Neural cell (in vitro differentiated cells): Measurements from ENCODE around the gene RPL18. TPM values are rescaled to one million over a fixed set of nuclear protein-coding genes. Genes with fewer than 3 reads are reported as not detected.

ENCODE experiments used
- H2AFZ ChIP-seq: fragments of 200-600, 300-800 bp; sonication (generic), shearing (Covaris generic); 2 replicates; pipeline ENCODE4 v1.6.0; 2014; ENCODE audit warnings: low read depth, mild to moderate bottlenecking, antibody characterized with exemption, low read length, moderate library complexity
- H3F3A ChIP-seq: fragments of 200-600 bp; shearing (Covaris generic); 2 replicates; pipeline ENCODE4 v1.6.1; 2016; ENCODE audit warnings: mild to moderate bottlenecking, moderate library complexity, mixed read lengths, antibody characterized with exemption, low read length; ENCODE audit not compliant: insufficient read depth, poor library complexity, severe bottlenecking
- H3K27ac ChIP-seq: fragments of 200-600, 300-800 bp; sonication (generic), shearing (Covaris generic); 2 replicates; pipeline ENCODE4 v1.5.1; 2014; ENCODE audit warnings: mild to moderate bottlenecking, low read length, moderate library complexity
- H3K27me3 ChIP-seq: fragments of 300-800, 200-600 bp; sonication (generic), shearing (Covaris generic); 2 replicates; pipeline ENCODE4 v1.6.0; 2014; ENCODE audit warnings: mild to moderate bottlenecking, low read depth, low read length, moderate library complexity; ENCODE audit not compliant: insufficient read depth
- H3K36me3 ChIP-seq: fragments of 300-800, 200-600 bp; sonication (generic), shearing (Covaris generic); 2 replicates; pipeline ENCODE4 v1.5.1; 2014; ENCODE audit warnings: mild to moderate bottlenecking, antibody characterized with exemption, low read length, moderate library complexity; ENCODE audit not compliant: insufficient read depth
- H3K4me2 ChIP-seq: fragments of 300-800, 200-600 bp; sonication (generic), shearing (Covaris generic); 2 replicates; pipeline ENCODE4 v1.6.0; 2014; ENCODE audit warnings: mild to moderate bottlenecking, low read length
- H3K4me3 ChIP-seq: fragments of 300-800, 200-600 bp; sonication (generic), shearing (Covaris generic); 2 replicates; pipeline ENCODE4 v1.5.1; 2014; ENCODE audit warnings: mild to moderate bottlenecking, low read length, moderate library complexity
- H3K79me2 ChIP-seq: fragments of 200-600 bp; shearing (Covaris generic); replicated peaks from 2 replicates; pipeline ENCODE4 v1.6.0; 2014; ENCODE audit warnings: mild to moderate bottlenecking, low read length, moderate library complexity; ENCODE audit not compliant: insufficient read depth
- H3K9ac ChIP-seq: fragments of 300-800, 200-600 bp; sonication (generic), shearing (Covaris generic); 2 replicates; pipeline ENCODE4 v1.6.1; 2016; ENCODE audit warnings: mild to moderate bottlenecking, low read length, mixed read lengths
- H3K9me2 ChIP-seq: fragments of 200-600 bp; shearing (Covaris generic); 2 replicates; pipeline ENCODE4 v1.6.1; 2016; ENCODE audit warnings: mild to moderate bottlenecking, low read length, mixed read lengths; ENCODE audit not compliant: insufficient read depth
- H3K9me3 ChIP-seq: fragments of 200-600, 300-800 bp; sonication (generic), shearing (Covaris generic); 2 replicates; pipeline ENCODE4 v1.6.1; 2016; ENCODE audit warnings: mild to moderate bottlenecking, mixed run types, low read length, moderate library complexity, mixed read lengths
- H4K20me1 ChIP-seq: fragments of 200-600 bp; shearing (Covaris generic); 2 replicates; pipeline ENCODE4 v1.6.1; 2016; ENCODE audit warnings: mild to moderate bottlenecking, mixed run types; ENCODE audit not compliant: insufficient read depth
- CTCF ChIP-seq: fragments of 450-650 bp; IDR thresholded peaks from 2 replicates; pipeline ENCODE4 v1.5.1; 2014; ENCODE audit warnings: antibody characterized with exemption, mild to moderate bottlenecking, moderate library complexity; ENCODE audit not compliant: poor library complexity, severe bottlenecking
- EP300 ChIP-seq: fragments of 450-650 bp; conservative IDR thresholded peaks from 2 replicates; pipeline ENCODE4 v1.6.1; 2014; ENCODE audit warnings: antibody characterized with exemption, mild to moderate bottlenecking, moderate library complexity; ENCODE audit not compliant: poor library complexity, severe bottlenecking
- EZH2 ChIP-seq: fragments of 200-600, 300-800 bp; shearing (Covaris generic), sonication (generic); IDR thresholded peaks from 2 replicates; pipeline ENCODE4 v1.6.1; 2014; ENCODE audit warnings: antibody characterized with exemption, low read length, borderline replicate concordance, mild to moderate bottlenecking; ENCODE audit not compliant: insufficient read depth, poor library complexity, severe bottlenecking
- MXI1 ChIP-seq: fragments of 450-650 bp; conservative IDR thresholded peaks from 2 replicates; pipeline ENCODE4 v1.6.1; 2014; ENCODE audit warnings: antibody characterized with exemption, mild to moderate bottlenecking; ENCODE audit not compliant: poor library complexity, severe bottlenecking
- POLR2AphosphoS5 ChIP-seq: IDR thresholded peaks from 2 replicates; pipeline ENCODE4 v1.6.1; 2012
- RAD21 ChIP-seq: fragments of 450-650 bp; conservative IDR thresholded peaks from 2 replicates; pipeline ENCODE4 v1.6.1; 2014; ENCODE audit warnings: antibody characterized with exemption, mild to moderate bottlenecking, moderate library complexity
- REST ChIP-seq: IDR thresholded peaks from 2 replicates; pipeline ENCODE4 v1.6.1; 2012; ENCODE audit warnings: borderline replicate concordance
- SMC3 ChIP-seq: fragments of 450-650 bp; conservative IDR thresholded peaks from 2 replicates; pipeline ENCODE4 v1.6.1; 2014; ENCODE audit warnings: antibody characterized with exemption, mild to moderate bottlenecking, moderate library complexity; ENCODE audit not compliant: poor library complexity
- TAF1 ChIP-seq: IDR thresholded peaks from 2 replicates; pipeline ENCODE4 v1.6.1; 2012; ENCODE audit warnings: low read depth
- polyA minus RNA-seq: library from RNA; depleted of rRNA, polyadenylated mRNA; stranded (reverse); fragments of >200 nt; gene quantifications from 2 replicates; pipeline ENCODE4 v1.2.3, GENCODE V29; 2014
- polyA plus RNA-seq: library from polyadenylated mRNA; depleted of rRNA; stranded (reverse); fragments of >200 nt; gene quantifications from 2 replicates; pipeline ENCODE4 v1.2.3, GENCODE V29; 2014

The RPL18 gene
- polyA plus RNA-seq (2,102 and 2,180 TPM in 2 replicates), polyA minus RNA-seq (717 and 772 TPM in 2 replicates)

GRCh38 chr19:48618916-48619691, at the start of gene RPL18, which contains the start of gene SPHK2:
RPL18 (minus strand) TSS chr19:48619178; CDS start chr19:48619143, 35 bp downstream.
SPHK2 (plus strand) TSS chr19:48619506; CDS start chr19:48620515, 1,009 bp downstream.
- Histone ChIP-seq H3K4me2 (peak within 1 kb of the TSS; percentile 90), H3K9me2 (no peaks in the 10 kb centered on the region), H3K9me3 (no peaks in the 10 kb centered on the region), H4K20me1 (peaks cover 4% of the 10 kb centered on the region), H3K36me3 (peaks cover 3% of the 10 kb centered on the region), H3K27me3 (no peaks in the 10 kb centered on the region), H3K4me3 (peak within 1 kb of the TSS; percentile 88), H3K9ac (peak within 1 kb of the TSS; percentile 88), H2AFZ (peak within 1 kb of the TSS; percentile 52), H3K27ac (peak within 1 kb of the TSS; percentile 83), H3F3A (peaks cover 5% of the 10 kb centered on the region), H3K79me2 (peaks cover 24% of the 10 kb centered on the region)
- TF ChIP-seq MXI1 (peak; percentile 88), RAD21 (peak; percentile 38), EZH2 (no peak), REST (peak; percentile 96), CTCF (peak; percentile 45), EP300 (peak; percentile 86), TAF1 (peak; percentile 96), POLR2AphosphoS5 (peak; percentile 96), SMC3 (peak; percentile 54)

GRCh38 chr19:48668761-48669160, 49.8 kb upstream of the RPL18 start:
- Histone ChIP-seq H3K79me2 (no peaks in the 10 kb centered on the region), H3K27ac (no peak overlapping the region), H3F3A (no peaks in the 10 kb centered on the region), H2AFZ (no peak overlapping the region), H4K20me1 (no peaks in the 10 kb centered on the region), H3K9ac (no peak overlapping the region), H3K27me3 (no peaks in the 10 kb centered on the region), H3K4me3 (no peak overlapping the region), H3K9me3 (no peaks in the 10 kb centered on the region), H3K4me2 (no peak overlapping the region), H3K9me2 (no peaks in the 10 kb centered on the region), H3K36me3 (no peaks in the 10 kb centered on the region)
- TF ChIP-seq CTCF (no peak), REST (no peak), POLR2AphosphoS5 (no peak), EZH2 (no peak), EP300 (no peak), RAD21 (no peak), MXI1 (no peak), SMC3 (no peak), TAF1 (no peak)
